Hepatocyte (in vitro differentiated cells): ENCODE measurements around the gene NOS1AP.

Experiments
- EZH2 ChIP-seq: fragments of 200-600 bp; sonication (generic); IDR thresholded peaks from 2 replicates; pipeline ENCODE4 v1.6.1; 2016; ENCODE audit warnings: antibody characterized with exemption, mild to moderate bottlenecking, borderline replicate concordance
- TF ChIP-seq, protein P1 (sequence below): fragments of 200-600 bp; sonication (generic); IDR thresholded peaks from 2 replicates; pipeline ENCODE4 v1.5.1; 2016; ENCODE audit warnings: antibody characterized with exemption, mild to moderate bottlenecking; ENCODE audit not compliant: poor library complexity

DNA sequence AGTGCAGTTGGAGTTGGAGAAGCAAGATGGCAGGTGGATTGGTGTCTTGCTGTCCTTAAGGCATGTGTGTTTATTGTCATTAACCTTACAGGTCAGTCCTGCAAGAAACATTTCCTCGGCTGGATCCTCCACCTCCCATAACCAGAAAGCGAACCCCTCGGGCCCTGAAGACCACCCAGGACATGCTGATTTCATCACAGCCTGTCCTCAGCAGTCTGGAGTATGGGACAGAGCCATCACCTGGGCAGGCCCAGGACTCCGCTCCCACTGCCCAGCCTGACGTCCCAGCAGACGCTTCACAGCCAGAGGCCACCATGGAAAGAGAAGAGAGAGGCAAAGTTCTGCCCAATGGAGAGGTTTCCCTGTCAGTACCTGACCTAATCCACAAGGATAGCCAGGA is 313.6 kb downstream of the NOS1AP start:
- TF ChIP-seq, protein P1, sequence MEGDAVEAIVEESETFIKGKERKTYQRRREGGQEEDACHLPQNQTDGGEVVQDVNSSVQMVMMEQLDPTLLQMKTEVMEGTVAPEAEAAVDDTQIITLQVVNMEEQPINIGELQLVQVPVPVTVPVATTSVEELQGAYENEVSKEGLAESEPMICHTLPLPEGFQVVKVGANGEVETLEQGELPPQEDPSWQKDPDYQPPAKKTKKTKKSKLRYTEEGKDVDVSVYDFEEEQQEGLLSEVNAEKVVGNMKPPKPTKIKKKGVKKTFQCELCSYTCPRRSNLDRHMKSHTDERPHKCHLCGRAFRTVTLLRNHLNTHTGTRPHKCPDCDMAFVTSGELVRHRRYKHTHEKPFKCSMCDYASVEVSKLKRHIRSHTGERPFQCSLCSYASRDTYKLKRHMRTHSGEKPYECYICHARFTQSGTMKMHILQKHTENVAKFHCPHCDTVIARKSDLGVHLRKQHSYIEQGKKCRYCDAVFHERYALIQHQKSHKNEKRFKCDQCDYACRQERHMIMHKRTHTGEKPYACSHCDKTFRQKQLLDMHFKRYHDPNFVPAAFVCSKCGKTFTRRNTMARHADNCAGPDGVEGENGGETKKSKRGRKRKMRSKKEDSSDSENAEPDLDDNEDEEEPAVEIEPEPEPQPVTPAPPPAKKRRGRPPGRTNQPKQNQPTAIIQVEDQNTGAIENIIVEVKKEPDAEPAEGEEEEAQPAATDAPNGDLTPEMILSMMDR: no peak
- no peak for TF ChIP-seq EZH2
